ENCODE data around the gene TENT4B. TPM values are rescaled to one million over a fixed set of nuclear protein-coding genes. Genes with fewer than 3 reads are reported as not detected.

The TENT4B gene
- total RNA-seq, 2 donors from 2014 or later, result 11.5 to 15.1 TPM

- DNase-seq (ENCODE audit: low spot score), result no peak
- intact Hi-C loops (cut with DNase I), result loop anchor here (10.0 kb wide), 1 partner anchor 107 kb away; no protein-coding TSS in a partner anchor
- Histone ChIP-seq H3K36me3 (no peaks in the 10 kb centered on the region), H3K27ac (no peak overlapping the region), H3K4me1 (replicated peaks) (no peaks in the 10 kb centered on the region), H3K4me3 (no peak overlapping the region), H3K9me3 (no peaks in the 10 kb centered on the region), H3K27me3 (replicated peaks; ENCODE audit: insufficient read depth) (no peaks in the 10 kb centered on the region)
- TF ChIP-seq POLR2AphosphoS5 (IDR thresholded peaks at IDR 0.05), result no peak
- no peak for TF ChIP-seq CTCF (IDR thresholded peaks at IDR 0.05)
- 87% methylated on average over 13 of the region's 13 CpGs for WGBS
These were observed 95.0 kb downstream of the TENT4B start for GRCh38 chr16:50247906-50248608.

- no peaks in the 10 kb centered on the region for H3K4me1 ChIP-seq (replicated peaks)
- no peaks in the 10 kb centered on the region for H3K9me3 ChIP-seq
- no peak for TF ChIP-seq POLR2A (IDR thresholded peaks at IDR 0.05)
- TF ChIP-seq POLR2AphosphoS5 (IDR thresholded peaks at IDR 0.05), result no peak
- TF ChIP-seq CTCF (IDR thresholded peaks at IDR 0.05), result no peak
- H3K27ac ChIP-seq, result no peak overlapping the region
- no peak for DNase-seq (ENCODE audit: low spot score)
- H3K27me3 ChIP-seq (replicated peaks; ENCODE audit: insufficient read depth), result no peaks in the 10 kb centered on the region
- no peak overlapping the region for H3K4me3 ChIP-seq
- intact Hi-C loops (cut with DNase I), result loop anchor here (10.0 kb wide), 1 partner anchor 106 kb away; no protein-coding TSS in a partner anchor
- WGBS, result 96% methylated on average over 8 of the region's 8 CpGs
- no peaks in the 10 kb centered on the region for H3K36me3 ChIP-seq
These were observed 95.7 kb downstream of the TENT4B start for GRCh38 chr16:50248845-50249244.

- no peaks in the 10 kb centered on the region for H3K36me3 ChIP-seq
- H3K9me3 ChIP-seq, result no peaks in the 10 kb centered on the region
- H3K4me3 ChIP-seq, result no peak overlapping the region
- intact Hi-C loops (cut with DNase I), result no loop called here
- TF ChIP-seq POLR2A (IDR thresholded peaks at IDR 0.05) (no peak), POLR2AphosphoS5 (IDR thresholded peaks at IDR 0.05) (no peak), CTCF (IDR thresholded peaks at IDR 0.05) (no peak)
- H3K27ac ChIP-seq, result no peak overlapping the region
- no peaks in the 10 kb centered on the region for H3K27me3 ChIP-seq (replicated peaks; ENCODE audit: insufficient read depth)
- no peaks in the 10 kb centered on the region for H3K4me1 ChIP-seq (replicated peaks)
- DNase-seq (ENCODE audit: low spot score), result no peak
- WGBS, result 93% methylated on average over 15 of the region's 15 CpGs
These were observed 98.4 kb downstream of the TENT4B start for GRCh38 chr16:50251375-50252081.

GRCh38 chr16:50252082-50252611, 99.0 kb downstream of the TENT4B start:
- Histone ChIP-seq H3K27ac (no peak overlapping the region), H3K4me1 (replicated peaks) (no peaks in the 10 kb centered on the region), H3K9me3 (no peaks in the 10 kb centered on the region), H3K4me3 (no peak overlapping the region), H3K36me3 (no peaks in the 10 kb centered on the region), H3K27me3 (replicated peaks; ENCODE audit: insufficient read depth) (no peaks in the 10 kb centered on the region)
- no peak for DNase-seq (ENCODE audit: low spot score)
- no peak for TF ChIP-seq POLR2A (IDR thresholded peaks at IDR 0.05)
- 88% methylated on average over 8 of the region's 9 CpGs for WGBS
- intact Hi-C loops (cut with DNase I), result no loop called here

GRCh38 chr16:50252874-50253513, 99.9 kb downstream of the TENT4B start:
- Histone ChIP-seq H3K27me3 (replicated peaks; ENCODE audit: insufficient read depth) (no peaks in the 10 kb centered on the region), H3K36me3 (no peaks in the 10 kb centered on the region), H3K9me3 (no peaks in the 10 kb centered on the region), H3K4me1 (replicated peaks) (no peaks in the 10 kb centered on the region), H3K4me3 (no peak overlapping the region), H3K27ac (no peak overlapping the region)
- no peak for TF ChIP-seq POLR2A (IDR thresholded peaks at IDR 0.05)
- TF ChIP-seq POLR2AphosphoS5 (IDR thresholded peaks at IDR 0.05), result no peak
- no peak for TF ChIP-seq CTCF (IDR thresholded peaks at IDR 0.05)
- DNase-seq (ENCODE audit: low spot score), result no peak
- 85% methylated on average over 12 of the region's 12 CpGs for WGBS
- intact Hi-C loops (cut with DNase I), result no loop called here
